NCI-H524 (cell line): Measurements from ENCODE around the gene SPINK2.

Source experiments
- DNase-seq, 2 experiments: peaks; one replicate each; lab custom pipeline; 2025; lab: John Stamatoyannopoulos, UW

Gene SPINK2

DNA sequence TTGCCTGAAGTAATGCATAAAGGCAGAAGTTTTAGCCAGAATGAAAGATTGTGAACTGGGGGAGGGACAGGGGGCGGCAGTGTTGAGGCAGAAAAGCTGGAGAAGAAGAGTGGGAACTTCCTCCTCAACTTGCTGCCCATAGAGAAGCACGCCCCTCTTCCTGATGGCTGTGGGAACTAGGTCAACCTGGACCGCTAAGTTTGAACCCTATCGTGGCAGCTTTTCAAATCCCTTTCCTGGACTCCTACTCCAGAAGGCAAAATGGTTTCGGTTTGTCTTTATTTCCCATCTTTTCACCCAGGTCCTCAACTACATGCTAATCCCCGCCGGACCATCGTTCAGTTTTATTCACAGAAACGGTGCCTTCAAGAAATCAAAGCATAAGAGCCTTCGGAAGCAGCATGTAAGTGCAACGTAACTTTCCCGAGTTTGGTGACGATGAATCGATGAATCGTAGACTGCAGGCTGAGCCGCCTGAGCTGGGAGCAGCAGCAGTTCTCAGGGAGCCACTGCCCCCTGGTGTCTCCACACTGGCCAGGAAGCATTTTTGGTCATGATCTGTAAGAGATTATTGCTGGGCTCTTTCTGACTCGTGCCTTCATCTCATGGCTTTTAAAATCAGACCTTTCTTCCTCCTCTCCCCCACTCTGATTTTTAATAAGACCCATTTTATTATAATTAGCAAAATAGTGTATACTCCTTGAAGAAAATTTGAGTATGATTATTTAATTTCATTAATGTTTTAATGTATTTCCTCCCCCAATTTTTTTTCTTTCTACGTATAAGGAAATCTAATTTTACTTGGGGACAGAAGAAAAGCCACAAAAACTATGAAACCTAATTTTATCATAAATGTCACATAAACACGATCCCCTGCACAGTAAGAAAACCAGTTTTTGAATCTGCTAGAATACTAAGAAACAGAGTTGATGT is 21.4 kb downstream of the SPINK2 start:
- peak; percentile 31 to 79 for DNase-seq

DNA sequence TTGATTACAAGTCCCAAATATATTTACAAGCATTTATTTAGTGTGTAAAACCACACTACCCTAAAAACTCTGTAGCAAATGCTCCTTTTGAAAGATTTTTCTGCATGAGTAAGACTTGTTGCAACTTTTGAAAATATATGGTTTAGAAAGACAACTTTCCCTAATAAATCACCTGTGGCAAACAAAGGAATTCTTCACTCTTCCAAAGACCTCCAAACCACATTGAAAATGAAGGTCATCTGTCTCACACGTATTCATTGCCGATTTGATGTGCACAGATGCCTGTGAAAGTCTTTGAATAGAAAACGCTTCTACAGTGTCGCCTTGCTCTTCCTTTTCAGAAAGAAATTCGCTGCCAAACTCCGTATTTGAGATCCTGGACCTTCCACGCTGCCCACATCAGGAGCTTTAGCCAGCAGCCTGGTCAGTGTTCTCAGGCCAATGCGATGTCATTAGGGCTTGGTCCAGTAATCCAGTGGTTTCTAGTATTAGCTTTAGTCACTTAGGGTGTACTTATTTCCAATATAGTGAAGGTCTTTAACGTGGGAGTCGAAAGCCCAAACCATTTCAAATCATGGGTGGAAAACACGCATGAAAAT is 22.2 kb downstream of the SPINK2 start:
- no peak for DNase-seq

- no peak for DNase-seq
Observed at GRCh38 chr4:56796211-56796610, 25.3 kb downstream of the SPINK2 start.

GRCh38 chr4:56791316-56791715 is 30.2 kb downstream of the SPINK2 start:
- no peak for DNase-seq

DNA sequence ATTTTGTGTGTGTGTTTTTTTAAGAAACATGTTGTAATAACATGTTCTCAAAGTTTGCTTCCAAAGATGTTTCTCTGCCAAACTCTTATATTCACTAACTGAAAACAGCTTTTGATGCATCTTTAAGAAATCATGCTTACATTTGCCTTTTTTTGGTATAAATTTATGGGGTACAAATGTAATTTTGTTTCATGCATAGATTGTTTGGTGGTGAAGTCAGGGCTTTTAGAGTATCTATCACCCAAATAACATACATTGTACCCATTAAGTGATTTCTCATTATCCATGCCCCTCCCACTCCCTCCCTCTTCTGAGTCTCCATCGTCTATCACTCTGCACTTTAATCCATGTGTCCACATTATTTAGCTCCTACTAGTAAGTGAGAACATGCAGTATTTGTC is 30.8 kb downstream of the SPINK2 start:
- DNase-seq: no peak

GRCh38 chr4:56788081-56788480 is 33.4 kb downstream of the SPINK2 start:
- DNase-seq: no peak

GRCh38 chr4:56787380-56787779 is 34.1 kb downstream of the SPINK2 start:
- peak; percentile 25 to 54 for DNase-seq

GRCh38 chr4:56786955-56787354 is 34.5 kb downstream of the SPINK2 start:
- peak; percentile 59 to 84 for DNase-seq

DNA sequence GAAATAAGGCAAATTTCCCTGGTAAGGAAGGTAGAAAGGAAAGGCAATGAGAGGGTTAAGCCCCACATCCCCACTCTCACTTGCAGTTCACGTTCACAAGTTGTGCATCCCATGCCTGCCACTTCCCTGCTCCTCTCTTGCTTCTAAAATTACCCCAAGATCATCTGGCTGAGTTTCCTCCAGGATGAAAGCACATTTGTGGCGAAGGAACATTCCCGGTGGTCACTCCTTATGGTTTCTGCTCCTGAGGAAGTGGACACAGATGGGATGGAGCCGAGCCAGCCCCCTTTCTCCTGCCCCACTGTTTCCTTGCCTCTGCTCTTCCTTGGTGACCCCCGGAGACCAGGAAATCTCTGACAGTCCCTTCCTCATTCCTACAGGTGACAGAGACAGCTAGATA is 37.5 kb downstream of the SPINK2 start:
- DNase-seq: no peak

- no peak for DNase-seq
Observed at GRCh38 chr4:56782019-56782418, 39.5 kb downstream of the SPINK2 start.

DNA sequence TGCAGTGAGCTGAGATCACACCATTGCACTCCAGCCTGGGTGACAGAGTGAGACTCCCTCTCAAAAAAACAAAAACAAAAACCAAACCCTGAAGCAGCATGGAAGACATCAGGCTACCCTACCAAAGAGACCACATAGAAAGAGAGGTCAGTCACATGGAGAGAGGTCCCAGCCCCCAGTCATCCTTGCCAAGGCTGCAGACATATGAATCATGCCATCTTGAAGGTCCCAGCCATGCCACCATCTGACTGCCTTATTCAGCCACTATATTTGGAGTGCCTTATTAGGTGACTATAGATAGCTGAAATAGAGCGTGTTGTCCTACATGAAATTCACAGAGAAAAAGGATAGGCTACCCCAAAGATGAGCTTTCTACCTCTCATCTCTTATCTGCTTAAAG is 48.2 kb downstream of the SPINK2 start:
- DNase-seq: no peak

DNA sequence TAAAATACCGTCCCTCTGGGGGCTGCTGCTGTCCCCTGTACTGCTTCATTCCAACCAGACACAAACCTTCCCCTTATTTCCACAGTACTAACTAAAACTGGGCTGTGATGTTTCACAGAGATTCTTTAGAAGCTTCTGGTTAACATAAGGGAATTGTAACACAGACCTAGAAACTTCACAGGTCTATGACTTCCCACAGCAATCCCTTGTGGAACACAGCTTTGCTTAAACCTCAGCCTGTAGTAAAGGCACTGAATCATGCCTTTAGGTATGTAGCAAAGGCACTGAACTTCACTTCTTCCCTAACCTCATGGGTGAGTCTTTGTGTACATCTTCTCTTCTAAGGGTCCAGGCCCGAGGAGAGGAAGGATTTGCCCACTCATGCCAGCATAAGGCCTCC is 49.4 kb downstream of the SPINK2 start:
- DNase-seq: no peak

DNA sequence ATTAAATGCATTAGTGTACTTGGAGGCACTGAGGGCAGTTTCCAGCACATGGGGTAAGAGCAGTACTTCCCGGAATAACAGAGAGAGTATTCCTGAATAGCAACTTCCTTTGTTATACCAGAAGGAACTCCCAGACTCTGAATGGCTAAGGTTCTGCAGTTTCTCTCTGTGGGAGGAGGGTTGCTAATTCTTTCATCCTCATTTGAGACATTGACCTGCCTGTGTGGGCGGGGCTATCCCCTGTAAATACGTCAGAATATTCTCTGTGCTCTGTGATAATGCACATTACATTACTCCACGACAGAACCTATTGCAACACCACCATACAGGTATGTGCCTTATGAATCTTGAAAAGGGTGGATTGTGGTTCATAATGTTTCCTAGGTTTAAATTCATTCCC is 52.7 kb downstream of the SPINK2 start:
- DNase-seq: no peak

GRCh38 chr4:56768316-56768715 is 53.2 kb downstream of the SPINK2 start:
- no peak for DNase-seq

DNA sequence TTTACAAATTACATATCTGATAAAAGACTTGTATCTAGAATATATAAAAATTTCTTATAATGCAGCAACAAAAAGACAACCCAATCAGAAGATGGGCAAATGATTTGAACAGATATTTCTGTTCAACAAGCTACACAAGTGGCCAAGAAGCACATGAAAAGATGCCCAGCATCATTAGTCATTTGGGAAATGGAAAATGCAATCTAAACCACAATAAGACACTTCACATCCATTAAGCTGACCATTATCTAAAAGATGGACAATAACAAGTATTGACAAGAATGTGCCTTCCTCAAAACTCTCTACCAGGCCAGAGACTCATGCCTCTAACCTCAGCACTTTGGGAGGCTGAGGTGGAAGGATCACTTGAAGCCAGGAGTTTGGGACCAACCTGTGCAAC is 53.9 kb downstream of the SPINK2 start:
- no peak for DNase-seq

GRCh38 chr4:56764775-56765174 is 56.7 kb downstream of the SPINK2 start:
- DNase-seq: peak in 1 of 2 experiments; percentile 64

GRCh38 chr4:56764223-56764622 is 57.3 kb downstream of the SPINK2 start:
- DNase-seq: no peak

DNA sequence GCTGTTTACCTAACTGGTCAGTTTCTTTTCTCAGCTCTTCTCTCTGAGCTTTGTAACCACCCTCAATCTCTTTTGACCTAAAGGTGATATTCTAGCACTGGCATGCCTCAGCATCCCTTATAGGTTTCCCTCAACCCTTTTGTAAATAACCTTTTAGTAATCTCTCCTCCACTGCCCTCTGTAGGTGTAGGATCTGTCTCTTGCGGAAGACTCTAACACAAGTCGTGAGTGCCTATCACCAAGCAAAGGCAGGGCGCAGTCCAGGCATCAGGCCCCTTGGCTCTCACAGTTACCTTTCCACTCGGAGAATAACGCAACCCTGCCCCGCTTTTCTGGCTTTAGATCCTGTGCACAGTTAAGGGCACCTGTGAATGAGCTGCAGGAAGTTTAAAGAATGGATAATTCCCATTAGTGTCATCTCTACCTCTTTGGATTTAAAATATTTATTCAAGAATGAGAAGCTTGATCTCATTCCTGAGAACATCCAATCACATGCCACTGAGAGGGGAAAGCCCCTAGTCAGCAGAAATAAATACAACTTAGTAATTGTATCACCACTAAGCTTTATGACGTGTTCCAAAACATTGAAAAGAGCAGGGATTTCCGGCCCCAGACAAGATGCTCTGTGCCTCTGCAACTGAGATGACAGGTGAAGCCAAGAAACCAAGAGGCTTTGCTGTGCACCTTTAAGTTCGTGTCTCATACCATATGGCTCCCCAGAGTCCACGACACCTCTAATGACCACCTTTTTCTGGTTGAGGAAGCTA is 58.8 kb downstream of the SPINK2 start:
- no peak for DNase-seq

DNA sequence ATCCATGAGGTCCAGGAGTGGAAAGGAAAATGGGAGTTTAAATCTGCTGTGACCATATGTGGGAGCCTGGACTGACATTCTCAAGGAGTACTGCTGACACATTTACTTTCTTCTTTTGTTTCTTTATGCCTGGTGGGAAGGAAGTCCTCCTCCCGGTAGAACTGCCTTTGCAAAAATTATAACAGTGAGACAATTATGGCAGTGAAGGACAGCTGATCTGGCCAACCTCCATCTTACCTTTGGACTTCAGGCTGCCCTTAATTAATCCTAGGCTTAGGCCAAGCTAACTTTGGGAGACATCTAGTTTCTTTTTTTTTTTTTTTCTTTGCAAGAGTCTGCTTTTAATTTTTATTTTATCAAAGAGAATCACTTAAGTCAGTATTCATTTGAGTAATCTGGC is 61.3 kb downstream of the SPINK2 start:
- DNase-seq: no peak
